Cardiac fibroblast (primary cell): Measurements from ENCODE around the gene SDK1.

Experiments used
- DNase-seq, 2 donors: peaks; one replicate each; pipeline versions ENCODE4 v3.0.0 to v3.0.0-alpha.2; 2010; ENCODE audit warnings: low read depth in 2 of 2
- H3K4me3 ChIP-seq, 2 donors: replicated peaks in 1 of 2; 1 replicate in 1 of 2; 2 replicates in 1 of 2; pipeline ENCODE4 v1.5.1; 2011; ENCODE audit warnings: low read depth in 2 of 2, low read length in 2 of 2, mild to moderate bottlenecking in 2 of 2, moderate library complexity in 1 of 2
- CTCF ChIP-seq: IDR thresholded peaks from one replicate; pipeline ENCODE4 v1.5.1; 2011; ENCODE audit warnings: low read depth, mild to moderate bottlenecking, low read length, inconsistent platforms

The SDK1 gene

GRCh38 chr7:3791327-3791726 lies 490.3 kb downstream of the SDK1 start:
- H3K4me3 ChIP-seq, result no peak overlapping the region
- TF ChIP-seq CTCF, result no peak
- no peak for DNase-seq

GRCh38 chr7:3795141-3795540 lies 494.1 kb downstream of the SDK1 start:
- DNase-seq, result no peak
- no peak for TF ChIP-seq CTCF
- H3K4me3 ChIP-seq, result no peak overlapping the region

GRCh38 chr7:3795781-3796180 lies 494.7 kb downstream of the SDK1 start:
- TF ChIP-seq CTCF, result no peak
- no peak overlapping the region for H3K4me3 ChIP-seq
- no peak for DNase-seq

DNA sequence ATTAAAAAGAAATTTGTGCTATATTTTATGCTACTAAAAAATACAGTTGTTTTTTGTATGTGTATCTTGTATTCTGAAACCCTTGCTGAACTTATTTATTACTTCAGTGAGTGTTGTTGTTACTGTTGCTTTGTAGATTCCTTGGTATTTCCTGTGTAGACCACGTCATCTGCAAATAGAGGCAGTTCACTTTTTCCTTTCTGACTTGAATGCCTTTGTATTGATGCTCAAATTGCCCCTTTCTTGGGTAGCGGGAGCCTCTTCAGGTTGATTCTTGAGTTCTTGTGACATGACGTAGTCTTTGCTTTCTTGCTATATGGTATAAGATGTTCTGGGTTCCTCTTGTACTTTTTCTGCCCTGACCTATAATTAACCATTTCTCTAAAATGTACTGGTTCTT lies 504.1 kb downstream of the SDK1 start:
- peak; percentile 17 to 93 for DNase-seq
- no peak overlapping the region for H3K4me3 ChIP-seq
- TF ChIP-seq CTCF, result no peak

DNA sequence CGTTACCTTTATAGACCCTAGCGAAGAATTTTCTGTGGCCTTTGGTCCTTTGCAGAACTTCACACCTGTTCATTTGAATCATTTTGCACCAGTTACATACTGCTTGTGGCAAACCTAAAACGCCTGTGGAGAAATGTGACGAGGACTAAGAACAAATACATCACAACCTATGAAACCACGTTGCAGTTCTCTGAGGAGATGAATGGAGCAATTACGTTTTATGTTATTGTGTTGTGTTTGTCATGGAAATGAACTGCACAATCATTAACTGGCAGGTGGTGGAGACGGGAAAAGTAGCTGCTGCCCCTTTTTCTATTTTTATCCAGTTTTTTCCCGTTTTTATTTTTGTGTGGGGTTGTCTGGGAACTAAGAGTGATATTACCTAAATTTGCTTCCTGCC lies 505.5 kb downstream of the SDK1 start:
- no peak overlapping the region for H3K4me3 ChIP-seq
- no peak for TF ChIP-seq CTCF
- DNase-seq, result no peak

DNA sequence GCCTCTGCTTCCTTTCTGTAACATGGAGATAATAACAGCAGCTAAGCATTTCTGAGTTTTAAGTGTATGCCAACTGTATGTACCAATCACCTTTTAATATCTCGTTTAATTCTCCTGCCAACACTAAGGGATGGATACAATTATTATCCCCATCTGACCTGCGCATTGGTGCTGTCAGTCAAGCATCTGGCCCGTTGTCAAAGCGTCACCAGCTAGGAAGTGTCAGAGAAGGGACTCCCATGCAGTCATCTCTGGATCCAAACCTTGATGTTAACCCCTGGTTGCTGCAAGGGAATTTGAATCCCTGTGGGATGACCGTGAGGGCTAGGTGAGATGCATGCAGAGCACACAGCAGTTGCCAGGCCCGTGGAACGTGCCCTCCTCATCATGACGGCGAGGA lies 506.8 kb downstream of the SDK1 start:
- no peak for DNase-seq
- TF ChIP-seq CTCF, result no peak
- H3K4me3 ChIP-seq, result no peak overlapping the region

- no peak overlapping the region for H3K4me3 ChIP-seq
- TF ChIP-seq CTCF, result no peak
- DNase-seq, result no peak
These were observed 520.4 kb downstream of the SDK1 start for GRCh38 chr7:3821488-3821887.
